EL (cell line): Measurements from ENCODE around the gene KIF16B.
"Not testable (repeated sequence)": the region's sequence is repeated elsewhere in the genome, so short reads cannot be mapped to it uniquely, and the experiment has no call there.

Source experiments
- DNase-seq: peaks from one replicate; pipeline ENCODE4 v3.0.0-alpha.2; 2016

KIF16B gene

GRCh38 chr20:16240355-16240754 is 332.9 kb downstream of the KIF16B start:
- DNase-seq: no peak

- no peak for DNase-seq
Measured at GRCh38 chr20:16236589-16237241, 336.5 kb downstream of the KIF16B start.

- DNase-seq: no peak
Measured at GRCh38 chr20:16230402-16230801, 342.8 kb downstream of the KIF16B start.

- no peak for DNase-seq
Measured at GRCh38 chr20:16229813-16230212, 343.4 kb downstream of the KIF16B start.

GRCh38 chr20:16228722-16229121 is 344.5 kb downstream of the KIF16B start:
- DNase-seq: no peak

- DNase-seq: not testable (repeated sequence)
Measured at GRCh38 chr20:16226961-16227360, 346.3 kb downstream of the KIF16B start.

GRCh38 chr20:16224836-16225235 is 348.4 kb downstream of the KIF16B start:
- no peak for DNase-seq

GRCh38 chr20:16222859-16223411 is 350.3 kb downstream of the KIF16B start:
- DNase-seq: no peak
